Activated CD4-positive, alpha-beta T cell treated with anti-CD3 and anti-CD28 coated beads, Interleukin-2, Interleukin-4, amounts not matched to agents 100 ng/mL and 50 ng/mL, durations not matched to agents 16 hours and 8 hours (primary cell): ENCODE measurements around the gene BRI3BP.

Source experiments
- DNase-seq: peaks from one replicate; pipeline ENCODE4 v3.0.0-alpha.2; 2020; ENCODE audit warnings: low spot score

BRI3BP gene, protein sequence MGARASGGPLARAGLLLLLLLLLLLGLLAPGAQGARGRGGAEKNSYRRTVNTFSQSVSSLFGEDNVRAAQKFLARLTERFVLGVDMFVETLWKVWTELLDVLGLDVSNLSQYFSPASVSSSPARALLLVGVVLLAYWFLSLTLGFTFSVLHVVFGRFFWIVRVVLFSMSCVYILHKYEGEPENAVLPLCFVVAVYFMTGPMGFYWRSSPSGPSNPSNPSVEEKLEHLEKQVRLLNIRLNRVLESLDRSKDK

DNA sequence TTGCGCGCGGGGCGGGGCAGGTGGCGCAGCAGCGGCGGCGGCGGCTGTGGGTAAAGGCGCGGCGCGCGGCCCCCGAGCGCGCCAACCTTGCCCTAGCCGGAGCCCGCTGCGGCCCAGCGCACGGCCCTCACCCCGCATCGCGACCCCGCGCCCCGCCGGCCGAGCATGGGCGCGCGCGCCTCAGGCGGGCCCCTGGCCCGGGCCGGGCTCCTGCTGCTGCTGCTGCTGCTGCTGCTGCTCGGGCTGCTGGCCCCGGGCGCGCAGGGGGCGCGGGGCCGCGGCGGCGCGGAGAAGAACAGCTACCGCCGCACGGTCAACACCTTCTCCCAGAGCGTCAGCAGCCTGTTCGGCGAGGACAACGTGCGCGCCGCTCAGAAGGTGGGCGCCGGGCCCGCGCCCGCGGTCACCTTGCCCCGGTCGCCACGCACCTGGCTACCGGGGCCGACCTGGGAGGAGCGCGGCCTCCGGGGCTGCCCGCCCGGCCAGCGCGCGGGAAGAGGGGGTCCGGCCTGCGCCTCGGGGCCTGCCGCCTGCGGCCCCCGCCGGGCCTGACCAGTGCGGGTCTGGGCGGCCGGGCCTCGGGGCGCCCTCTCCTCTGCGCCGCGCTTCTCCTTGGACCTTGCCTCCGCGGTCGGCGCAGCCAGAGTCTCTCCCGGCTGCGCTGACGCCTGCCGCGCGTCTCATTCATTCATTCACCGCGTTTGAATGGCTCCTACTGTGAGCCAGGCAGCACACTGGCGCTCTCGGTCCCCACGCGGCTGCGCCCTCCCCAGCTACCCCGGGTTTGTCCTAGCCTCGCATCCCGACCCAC, at the start of gene BRI3BP:
Gene BRI3BP, plus strand, starts transcription at position 20 of the 811 bp plus-strand sequence. Its CDS starts 146 bp downstream, at position 166.
- peak; percentile 49 for DNase-seq

DNA sequence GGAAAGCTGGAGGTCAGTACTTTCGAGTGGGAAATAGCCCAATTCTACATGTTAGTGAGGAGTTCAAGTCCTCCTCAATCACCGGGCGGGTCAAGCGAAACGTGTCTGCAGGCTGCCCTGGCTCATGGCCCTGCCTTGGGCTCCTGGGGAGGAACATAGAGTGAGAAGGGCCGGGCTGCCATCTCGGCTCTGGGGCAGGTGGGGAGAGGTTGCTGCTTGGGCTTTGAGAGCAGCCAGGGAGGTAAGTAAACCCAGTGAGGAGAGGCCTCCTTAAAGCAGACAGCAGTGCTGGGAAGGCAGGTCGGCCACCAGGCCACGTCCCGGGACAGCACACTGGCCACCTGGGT, 47.0 kb upstream of the BRI3BP start:
- DNase-seq: no peak

DNA sequence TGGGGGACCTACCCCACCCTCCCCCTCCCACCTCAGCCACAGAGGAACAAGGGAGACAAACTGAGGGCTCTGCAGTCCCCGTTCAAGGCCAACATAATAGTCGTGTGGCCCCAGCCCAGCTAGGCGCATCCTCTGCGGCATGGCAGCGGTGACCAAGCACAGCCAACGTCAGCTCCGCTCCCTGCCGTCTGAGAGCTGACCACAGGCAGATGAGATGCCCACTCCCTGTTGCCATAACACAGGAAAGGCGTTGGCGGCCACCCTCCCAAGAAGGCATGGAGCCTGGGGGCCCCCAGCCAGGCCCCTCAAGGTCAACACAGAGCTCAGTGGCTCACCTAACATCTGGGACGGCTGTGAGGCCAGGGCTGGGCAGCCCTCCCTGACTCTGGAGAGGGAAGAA, 46.4 kb upstream of the BRI3BP start:
- no peak for DNase-seq

DNA sequence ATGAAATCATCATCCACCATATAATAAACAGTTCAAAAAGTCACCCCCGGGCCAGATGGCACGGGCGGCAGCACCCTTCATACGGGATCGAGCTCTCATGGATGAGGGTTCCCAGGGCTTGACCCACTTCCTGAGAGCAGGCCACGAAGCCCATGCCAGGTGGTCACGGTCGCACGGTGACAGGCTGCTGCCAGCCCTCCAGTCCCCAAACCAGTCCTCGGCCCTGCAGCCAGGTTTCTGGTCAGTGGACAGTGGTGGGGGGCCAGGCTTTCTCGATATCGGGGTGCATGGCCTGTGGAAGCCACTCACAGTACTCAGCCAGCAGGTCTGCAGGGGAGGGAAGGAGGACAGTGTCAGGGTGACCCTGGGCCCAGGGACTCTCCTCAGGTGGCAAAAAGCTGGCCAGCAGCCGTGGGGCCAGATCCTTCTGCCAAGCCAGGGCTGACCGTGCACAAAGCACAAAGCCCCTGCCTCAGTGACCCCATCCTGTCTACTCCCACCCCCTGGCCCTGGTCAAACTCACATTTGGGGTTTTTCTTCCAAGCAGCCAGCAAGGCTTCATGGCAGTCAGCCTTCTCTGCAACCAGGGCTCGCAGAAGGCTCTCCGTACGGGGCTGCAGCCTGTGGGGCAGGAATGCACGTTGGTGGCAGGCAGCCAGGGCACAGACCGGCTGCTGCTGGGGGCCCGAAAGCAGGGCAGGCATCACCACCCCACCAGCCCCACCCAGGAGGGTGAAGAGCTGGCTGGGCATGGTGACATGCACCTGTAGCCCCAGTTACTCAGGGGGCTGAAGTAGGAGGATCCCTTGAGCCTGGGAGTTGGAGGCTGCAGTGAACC, 45.7 kb upstream of the BRI3BP start:
- no peak for DNase-seq

DNA sequence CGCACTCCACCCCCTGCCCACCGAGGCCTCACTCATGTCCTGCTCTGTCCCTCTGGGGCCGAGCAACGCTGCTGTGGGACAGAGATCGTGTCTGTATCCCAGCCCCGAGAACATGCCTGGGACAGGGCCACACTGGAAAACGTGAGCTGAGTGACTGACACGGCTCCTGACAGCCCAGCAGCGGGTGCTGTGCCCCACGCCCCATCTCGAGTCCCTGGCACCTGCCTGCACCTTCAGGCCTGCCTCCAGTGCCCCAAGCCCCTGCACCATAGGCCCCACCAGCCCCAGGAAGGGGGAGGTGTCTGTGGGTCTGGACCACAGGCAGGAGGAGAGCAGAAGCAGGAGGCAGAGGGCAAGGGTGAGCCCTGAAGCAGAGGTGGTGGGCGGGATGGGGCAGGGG, 44.4 kb upstream of the BRI3BP start:
- no peak for DNase-seq

DNA sequence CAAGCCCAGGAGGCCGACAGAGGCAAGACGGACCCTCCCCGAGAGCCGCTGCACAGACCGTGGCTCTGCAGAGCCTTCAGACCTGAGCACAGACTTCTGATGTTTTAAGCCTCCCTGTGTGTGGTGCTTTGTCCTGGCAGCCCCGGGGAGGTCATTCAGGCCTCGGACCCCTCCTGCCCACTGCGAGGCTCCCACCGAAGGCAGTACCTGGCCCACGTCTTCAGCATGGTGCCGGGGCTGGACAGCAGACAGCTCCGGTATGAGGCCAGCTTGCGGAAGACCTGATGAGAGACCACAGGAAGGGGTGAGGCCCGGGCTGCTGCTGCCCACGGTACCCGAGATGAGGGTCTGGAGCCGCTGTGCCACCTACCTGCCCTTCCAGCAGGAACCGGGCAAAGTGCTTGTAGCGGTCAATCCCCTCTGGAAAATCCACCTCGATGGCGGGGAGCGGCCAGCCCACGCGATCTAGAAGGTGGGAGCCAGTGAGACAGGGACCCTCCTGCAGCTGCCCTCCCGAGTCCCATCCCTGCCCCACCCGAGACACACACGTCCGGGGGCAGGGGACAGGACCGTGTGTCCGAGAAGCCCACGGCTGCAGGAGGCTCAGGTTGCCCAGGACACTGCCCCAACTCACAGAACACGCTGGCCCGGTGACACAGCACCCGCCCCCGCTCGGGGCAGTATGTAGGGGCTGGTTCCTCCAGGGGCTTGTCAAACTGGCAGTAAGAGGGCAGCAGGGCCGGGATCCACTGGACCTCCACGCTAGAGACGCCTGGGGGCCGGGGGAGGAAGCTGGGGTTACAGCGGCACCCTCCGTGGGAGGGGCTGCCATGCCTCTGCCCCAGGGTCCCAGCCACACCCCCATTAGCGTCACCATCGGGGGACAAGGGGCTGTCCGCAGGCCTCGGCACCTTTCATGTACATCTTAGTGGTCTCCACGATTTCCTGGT, 43.4 kb upstream of the BRI3BP start:
- no peak for DNase-seq

DNA sequence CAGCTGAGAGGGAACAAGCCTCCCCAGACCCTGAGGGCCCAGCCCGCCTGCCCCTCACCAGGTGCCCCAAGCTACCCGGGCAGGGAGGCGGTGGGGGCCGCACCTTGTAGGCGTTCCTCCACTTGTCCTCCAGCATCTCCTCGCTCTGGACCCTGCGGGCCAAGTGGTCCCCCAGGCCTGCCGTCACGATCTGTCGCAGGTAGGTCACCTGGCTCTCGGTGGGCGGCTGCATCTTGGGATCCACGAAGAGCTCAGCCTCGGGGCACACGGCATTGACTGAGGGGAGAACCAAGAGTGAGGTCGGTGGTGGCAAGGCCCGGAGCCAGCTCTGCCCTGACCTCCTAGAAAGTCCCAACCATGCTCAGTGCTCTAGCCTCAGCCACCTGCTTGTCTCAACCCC, 41.1 kb upstream of the BRI3BP start:
- DNase-seq: no peak

DNA sequence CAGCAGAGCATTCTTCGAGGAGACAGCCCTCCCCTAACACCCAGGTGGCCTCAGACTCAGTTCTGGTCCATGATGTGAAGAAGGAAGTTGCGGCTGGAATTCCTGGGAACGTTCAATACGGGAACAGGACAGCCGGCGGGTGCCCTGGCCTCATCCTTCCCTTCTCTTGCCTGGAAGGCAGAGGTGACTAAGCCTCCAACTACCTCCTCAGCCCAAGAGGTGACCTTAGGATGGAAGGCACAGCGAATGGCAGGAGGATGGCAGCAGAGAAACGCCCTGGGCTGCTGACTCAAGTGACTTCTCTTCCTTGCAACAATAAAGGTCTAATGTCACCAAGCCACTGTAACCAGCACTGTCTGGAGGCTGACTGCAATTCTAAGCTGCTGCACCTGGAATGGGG, 40.6 kb upstream of the BRI3BP start:
- no peak for DNase-seq

DNA sequence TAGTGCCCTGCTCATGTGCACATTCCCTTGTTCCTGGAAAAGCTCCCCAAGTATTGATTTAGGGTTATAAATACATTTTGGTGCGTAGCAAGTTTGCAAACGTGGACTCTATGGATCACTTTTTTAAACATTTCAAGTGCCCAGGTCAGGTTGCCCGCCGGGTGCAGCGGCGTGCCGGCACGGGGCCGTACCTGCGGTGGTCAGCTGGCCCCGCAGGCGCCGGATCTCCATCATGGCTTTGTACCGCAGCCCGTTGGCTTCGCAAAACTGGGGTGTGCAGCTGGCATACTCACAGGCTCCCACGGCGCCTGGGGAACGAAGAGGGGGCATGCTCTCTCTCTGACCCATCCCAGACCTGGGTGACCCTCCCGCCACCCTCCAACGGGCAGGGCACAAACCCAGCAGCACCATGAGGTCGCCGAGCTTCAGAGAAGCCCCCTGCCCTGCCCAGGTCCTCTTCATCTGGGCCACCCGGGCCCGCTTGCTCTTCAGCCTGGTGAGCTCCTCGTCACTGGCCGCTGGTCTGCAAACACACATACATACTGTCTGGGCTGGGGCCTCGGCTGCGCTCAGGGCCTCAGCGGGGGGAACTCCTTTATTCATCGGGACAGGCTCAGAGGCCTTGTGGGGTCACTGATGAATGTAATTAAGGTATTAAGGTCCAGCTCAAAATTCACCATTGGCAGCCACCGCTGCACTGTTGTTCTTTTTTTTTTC, 39.6 kb upstream of the BRI3BP start:
- no peak for DNase-seq

DNA sequence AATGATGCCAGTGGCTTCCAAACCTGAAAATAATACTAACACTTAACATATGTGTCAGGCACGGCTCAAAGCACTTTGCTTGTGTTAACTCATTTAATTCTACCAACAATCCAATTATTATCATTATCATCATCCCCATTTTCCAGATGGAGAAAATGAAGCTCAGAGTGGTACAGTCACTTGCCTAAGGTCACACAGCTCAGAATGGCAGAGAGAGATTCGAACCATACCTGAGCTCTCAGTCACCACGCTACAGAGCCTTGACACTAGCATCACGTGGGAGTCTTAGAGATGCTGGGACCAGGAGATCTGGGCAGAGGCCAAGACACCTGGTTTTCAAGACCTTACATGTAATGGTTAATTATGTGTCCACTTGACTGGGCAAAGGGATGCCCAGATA, 38.7 kb upstream of the BRI3BP start:
- no peak for DNase-seq

DNA sequence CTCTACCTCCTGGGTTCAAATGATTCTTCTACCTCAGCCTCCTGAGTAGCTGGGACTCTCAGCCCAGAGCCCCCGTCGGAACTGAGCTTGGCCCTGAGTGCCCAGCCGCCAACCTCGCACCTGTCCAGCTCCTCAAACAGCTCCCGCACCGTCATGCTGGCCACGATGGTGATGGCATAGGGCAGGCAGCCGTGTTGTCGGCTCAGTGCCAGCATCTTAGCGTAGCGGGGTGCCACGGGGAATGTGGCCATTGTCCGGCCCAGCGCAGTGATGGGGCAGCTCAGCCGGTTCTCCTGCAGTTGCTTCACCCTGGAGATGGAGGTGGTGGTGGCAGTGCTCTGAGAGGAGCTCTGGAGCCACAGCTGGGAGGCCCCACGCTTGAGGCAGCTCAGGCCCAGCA, 36.9 kb upstream of the BRI3BP start:
- DNase-seq: no peak

DNA sequence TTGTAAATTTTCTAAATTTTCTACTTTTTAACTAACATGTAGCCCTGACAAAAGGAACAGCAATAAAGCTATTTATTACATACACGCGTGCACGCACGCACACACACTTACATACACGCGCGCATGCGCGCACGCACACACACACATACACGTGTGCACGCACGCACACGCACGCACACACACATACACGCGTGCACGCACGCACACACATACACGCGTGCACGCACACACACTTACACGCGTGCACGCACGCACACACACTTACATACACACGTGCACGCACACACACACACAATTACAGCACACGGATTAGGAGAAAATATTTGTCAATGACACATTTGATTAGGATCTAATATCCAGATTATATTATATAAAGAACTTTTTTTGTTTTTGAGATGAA, 32.4 kb upstream of the BRI3BP start:
- DNase-seq: no peak

DNA sequence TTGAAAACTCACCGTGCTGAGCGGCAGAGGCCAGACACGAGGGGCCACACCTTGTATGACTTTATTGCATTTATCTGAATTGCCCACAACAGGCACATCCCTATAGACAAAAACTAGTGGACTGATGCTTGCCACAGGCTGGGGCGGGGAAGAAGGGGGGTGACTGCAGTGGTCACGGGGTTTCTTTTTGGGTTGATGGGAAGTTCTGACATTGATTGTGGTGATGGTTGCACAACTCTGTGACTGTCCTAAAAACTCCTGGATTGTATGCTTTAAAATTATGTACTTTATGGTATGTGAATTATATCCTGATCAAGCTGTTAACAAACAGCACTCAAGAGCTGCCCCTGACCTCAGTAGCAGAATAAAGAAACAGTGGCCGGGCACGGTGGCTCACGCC, 30.2 kb upstream of the BRI3BP start:
- DNase-seq: no peak

DNA sequence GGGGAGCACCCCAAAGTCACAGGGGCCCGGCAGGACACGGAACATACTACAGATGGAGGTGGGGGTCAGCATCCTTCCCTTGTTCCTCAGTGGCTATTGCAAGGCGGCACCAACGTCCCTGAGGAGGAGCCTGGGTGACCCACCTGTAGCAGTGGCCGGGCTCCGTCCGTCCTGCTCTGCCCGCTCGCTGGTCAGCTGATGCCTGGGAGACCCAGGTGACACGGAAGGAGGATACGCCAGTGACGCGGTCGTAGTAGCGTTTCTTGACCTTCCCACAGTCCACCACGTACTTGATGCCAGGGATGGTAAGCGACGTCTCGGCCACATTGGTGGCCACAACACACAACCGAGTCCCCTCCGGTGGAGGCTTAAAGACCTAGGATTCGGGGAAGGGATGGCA, 29.2 kb upstream of the BRI3BP start:
- no peak for DNase-seq

DNA sequence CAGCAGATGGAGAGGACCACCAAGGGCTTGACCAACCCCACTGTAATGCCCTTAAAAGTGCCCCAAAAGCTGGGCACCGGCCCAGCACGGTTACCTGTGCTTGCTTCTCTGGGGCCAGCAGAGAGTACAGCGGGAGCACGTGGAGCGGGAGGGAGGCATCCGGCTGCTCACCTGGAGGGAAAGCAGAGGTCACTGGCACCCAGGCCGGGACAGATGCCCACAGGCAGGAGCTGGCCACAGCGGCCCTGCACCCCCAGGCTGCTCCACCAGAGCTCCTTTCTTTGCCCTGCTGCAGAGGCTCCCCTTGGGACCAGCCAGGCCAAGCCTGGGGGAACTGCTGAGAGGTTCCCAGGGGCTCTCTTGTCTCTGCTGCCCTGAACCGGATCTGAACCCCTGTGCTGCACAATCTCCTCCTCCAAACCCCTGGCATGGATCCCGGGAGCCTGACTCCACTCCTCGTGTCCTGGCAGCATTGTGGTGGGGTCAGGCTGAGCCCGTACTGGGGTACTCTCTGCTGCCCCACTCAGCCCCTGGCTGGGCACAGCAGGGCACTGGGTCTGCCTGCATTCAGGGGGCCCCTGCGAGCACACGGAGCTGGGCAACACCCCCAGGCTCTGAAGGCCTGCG, 28.5 kb upstream of the BRI3BP start:
- no peak for DNase-seq

DNA sequence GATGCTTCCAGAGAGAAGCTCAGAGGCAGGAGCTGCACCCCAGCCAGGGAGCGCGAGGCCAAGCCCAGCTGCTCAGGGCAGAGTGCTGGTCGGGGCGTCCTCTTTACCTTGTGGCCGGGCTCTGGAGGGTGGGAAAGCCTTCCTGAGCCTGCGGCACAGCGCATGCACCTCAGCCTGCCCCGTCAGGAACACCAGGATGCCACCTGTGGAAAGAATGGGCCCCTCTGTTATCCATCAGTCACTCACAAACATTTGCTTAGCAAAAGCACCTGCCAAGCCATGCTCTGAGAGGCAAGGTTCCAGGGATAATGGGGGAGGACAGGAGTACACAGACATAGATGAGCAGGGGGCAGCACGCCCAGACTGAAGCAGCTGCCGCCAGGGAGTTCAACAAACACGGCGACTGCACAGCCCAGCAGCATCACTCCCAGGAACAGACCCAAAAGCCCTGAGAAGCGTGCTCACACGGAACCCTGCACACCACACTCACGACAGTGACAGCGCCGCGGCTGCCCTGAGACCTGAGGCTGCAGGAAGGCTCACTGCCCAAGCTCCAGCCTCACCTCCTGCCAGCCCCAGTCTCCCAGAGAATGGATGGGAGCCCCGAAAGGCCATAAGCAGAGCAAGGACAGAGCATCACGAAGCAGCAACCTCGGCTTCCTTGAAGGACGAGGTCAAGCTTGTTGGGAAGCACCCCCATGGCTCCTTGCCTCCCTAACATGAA, 26.3 kb upstream of the BRI3BP start:
- no peak for DNase-seq

DNA sequence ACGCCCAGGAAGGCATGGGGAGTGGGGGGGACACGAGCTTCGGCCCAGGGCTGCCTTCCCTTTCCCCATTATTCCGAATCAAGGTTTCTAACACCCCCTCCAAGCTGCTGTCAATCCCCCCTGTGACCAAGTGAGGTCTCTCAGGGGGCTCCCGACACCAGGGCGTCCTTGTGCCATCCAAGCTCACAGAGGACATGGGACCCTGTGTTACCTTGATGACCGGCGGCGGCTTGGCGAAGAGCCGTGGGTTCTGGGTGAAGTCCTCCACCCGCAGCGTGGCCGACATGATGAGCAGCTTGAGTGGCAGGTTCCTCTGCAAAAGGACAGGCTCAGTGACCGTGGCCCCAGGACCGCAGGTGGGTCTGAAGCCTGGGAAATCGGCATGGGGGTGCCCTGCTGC, 24.8 kb upstream of the BRI3BP start:
- DNase-seq: no peak

DNA sequence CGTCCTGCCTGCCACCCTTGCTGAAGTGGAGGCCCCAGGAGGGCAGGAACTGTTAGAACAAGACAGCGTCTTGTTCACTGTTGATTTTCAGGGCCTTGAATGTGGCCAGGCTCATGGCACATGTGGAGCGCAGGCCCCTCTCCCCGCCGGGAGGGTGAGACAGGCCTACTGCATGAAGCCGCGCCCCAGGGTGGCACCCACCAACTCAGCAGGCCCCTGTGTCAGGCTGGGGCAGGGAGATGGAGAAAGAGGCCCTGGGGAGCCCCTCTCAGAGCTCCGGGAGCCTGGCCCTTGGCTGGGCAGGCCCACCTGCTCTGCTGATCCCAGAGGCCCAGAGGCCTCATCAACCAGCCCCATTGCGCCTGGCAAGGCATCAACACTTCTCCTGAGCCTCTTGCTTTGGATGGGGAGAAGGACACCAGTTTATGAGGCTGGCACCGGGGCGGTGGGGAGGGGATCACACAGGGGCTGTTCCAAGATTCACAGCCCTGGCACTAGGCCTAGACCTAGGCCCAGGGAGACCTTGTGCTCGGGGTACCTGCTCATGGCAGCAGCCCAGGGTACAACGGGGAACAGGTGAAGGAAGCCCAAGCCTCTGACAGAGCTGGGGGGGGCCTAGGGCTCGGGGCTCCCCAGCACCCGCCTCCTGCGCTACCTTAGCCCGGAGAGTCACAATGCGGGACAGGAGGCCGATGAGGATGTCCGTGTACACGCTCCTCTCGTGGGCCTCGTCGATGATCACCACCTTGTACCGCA, 22.6 kb upstream of the BRI3BP start:
- no peak for DNase-seq

DNA sequence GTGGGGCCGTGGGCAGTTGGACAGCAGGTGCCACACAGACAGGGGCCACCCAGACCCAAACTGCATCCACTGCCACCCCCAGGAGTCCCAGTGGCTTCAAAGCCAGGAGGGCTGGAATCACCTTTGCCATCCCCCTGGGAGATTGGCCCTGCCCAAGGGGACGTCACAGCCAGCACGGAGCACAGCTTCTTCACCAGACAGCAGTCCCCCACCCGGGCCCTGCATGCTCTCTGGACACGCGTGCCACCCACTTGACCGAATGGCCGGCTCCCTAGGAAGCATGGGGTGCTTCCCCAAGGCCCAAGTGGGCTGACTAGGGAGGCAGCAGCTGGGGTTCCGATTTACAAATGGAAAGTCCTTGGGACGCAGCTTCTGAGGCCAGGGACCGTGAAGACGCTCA, 21.8 kb upstream of the BRI3BP start:
- no peak for DNase-seq
